ENCODE results near the gene ARX.

Gene ARX

GRCh38 chrX:25015486-25016360 lies at the start of gene ARX:
TSS of gene ARX (minus strand) at chrX:25015965. CDS start at chrX:25015737, 228 bp downstream.
- TF ChIP-seq CTCF (IDR thresholded peaks at IDR 0.05; ENCODE audit: low read depth, low read length, missing control alignments): no peak
- H3K4me3 ChIP-seq (ENCODE audit: low read depth, low read length): no peak within 1 kb of the TSS
- DNase-seq (ENCODE audit: low read depth): no peak

- no peak for TF ChIP-seq CTCF (IDR thresholded peaks at IDR 0.05; ENCODE audit: low read depth, low read length, missing control alignments)
- no peak overlapping the region for H3K4me3 ChIP-seq (ENCODE audit: low read depth, low read length)
- DNase-seq (ENCODE audit: low read depth): no peak
These were observed 43.5 kb upstream of the ARX start for GRCh38 chrX:25059273-25059672.

- no peak overlapping the region for H3K4me3 ChIP-seq (ENCODE audit: low read depth, low read length)
- no peak for TF ChIP-seq CTCF (IDR thresholded peaks at IDR 0.05; ENCODE audit: low read depth, low read length, missing control alignments)
- DNase-seq (ENCODE audit: low read depth): no peak
These were observed 37.2 kb upstream of the ARX start for GRCh38 chrX:25052798-25053534.

- no peak overlapping the region for H3K4me3 ChIP-seq (ENCODE audit: low read depth, low read length)
- DNase-seq (ENCODE audit: low read depth): no peak
- no peak for TF ChIP-seq CTCF (IDR thresholded peaks at IDR 0.05; ENCODE audit: low read depth, low read length, missing control alignments)
These were observed 34.2 kb upstream of the ARX start for GRCh38 chrX:25049971-25050370.

- DNase-seq (ENCODE audit: low read depth): no peak
- TF ChIP-seq CTCF (IDR thresholded peaks at IDR 0.05; ENCODE audit: low read depth, low read length, missing control alignments): no peak
- no peak overlapping the region for H3K4me3 ChIP-seq (ENCODE audit: low read depth, low read length)
These were observed 33.6 kb upstream of the ARX start for GRCh38 chrX:25049357-25049756.

GRCh38 chrX:25048178-25048577 lies 32.4 kb upstream of the ARX start:
- no peak overlapping the region for H3K4me3 ChIP-seq (ENCODE audit: low read depth, low read length)
- DNase-seq (ENCODE audit: low read depth): no peak
- no peak for TF ChIP-seq CTCF (IDR thresholded peaks at IDR 0.05; ENCODE audit: low read depth, low read length, missing control alignments)

Measured in GM12864 (cell line).